ENCODE data around the gene LBR. TPM values are rescaled to one million over a fixed set of nuclear protein-coding genes. Genes with fewer than 3 reads are reported as not detected.

The LBR gene
- total RNA-seq, 2 donors from 2014 or later = 18.2 to 21.1 TPM

GRCh38 chr1:225449261-225449660, 21.4 kb upstream of the LBR start:
- no peak for DNase-seq
- no peak for ATAC-seq
- intact Hi-C loops (cut with DNase I) = no loop called here

GRCh38 chr1:225448146-225448805, 20.4 kb upstream of the LBR start:
- DNase-seq (no peak), ATAC-seq (peak in 1 of 2 donors; percentile 10)
- intact Hi-C loops (cut with DNase I) = no loop called here

- DNase-seq (no peak), ATAC-seq (peak; percentile 62 to 67)
- intact Hi-C loops (cut with DNase I) = no loop called here
Measured at GRCh38 chr1:225447650-225448089, 19.8 kb upstream of the LBR start.

DNA sequence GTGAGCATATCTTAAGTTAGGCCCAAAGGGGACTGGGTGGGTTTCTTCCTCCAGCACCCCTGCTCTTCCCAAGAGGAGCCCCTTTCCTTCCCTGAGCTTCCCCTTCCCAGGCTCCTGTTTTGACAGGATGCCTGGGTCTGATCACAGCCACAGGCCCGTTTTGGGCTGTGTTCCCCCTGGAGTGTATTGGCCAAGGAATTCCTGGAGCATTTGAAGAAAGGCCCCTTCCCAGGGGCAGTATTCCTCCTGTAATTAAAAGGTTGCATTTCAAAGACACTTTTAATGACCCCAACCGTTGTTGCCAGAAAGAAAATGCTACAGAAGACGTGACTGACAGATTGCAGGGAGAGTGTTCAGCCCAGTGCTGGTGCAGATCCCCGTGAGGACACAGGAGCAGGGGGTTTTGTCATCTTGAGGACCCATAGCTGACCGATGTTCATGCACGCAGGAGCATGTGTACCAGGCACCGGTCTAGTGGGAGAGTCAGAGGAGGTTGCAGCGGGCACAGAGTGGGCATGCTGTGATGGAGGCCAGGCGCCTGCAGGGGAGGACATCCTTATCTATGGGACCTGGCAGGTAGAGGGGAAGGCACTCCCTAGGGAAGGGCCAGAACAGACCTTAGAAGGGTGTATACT, 19.3 kb upstream of the LBR start:
- DNase-seq (no peak), ATAC-seq (peak in 1 of 2 donors; percentile 2)
- intact Hi-C loops (cut with DNase I) = no loop called here

DNA sequence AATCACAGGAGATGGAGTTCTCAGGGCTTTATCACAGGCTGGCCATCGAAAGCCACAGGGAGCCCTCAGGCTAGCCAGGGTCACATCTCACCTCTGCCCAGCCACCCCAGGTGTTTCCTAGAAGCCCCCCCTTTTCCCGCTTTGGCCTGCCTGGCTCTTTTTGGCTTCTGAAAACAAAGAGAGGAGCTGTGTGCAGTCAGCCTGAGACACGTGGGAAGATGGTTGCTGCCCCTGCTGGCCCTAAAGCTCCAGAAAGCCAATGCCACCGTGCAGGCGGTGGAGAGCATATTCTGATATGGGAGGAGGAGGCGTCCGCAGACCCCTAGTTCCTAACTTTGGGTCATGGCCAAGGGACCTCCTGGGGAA, 18.7 kb upstream of the LBR start:
- intact Hi-C loops (cut with DNase I) = no loop called here
- no peak for ATAC-seq
- DNase-seq = no peak

- intact Hi-C loops (cut with DNase I) = no loop called here
- no peak for ATAC-seq
- no peak for DNase-seq
Measured at GRCh38 chr1:225445639-225446594, 18.1 kb upstream of the LBR start.

GRCh38 chr1:225442123-225442505, 14.3 kb upstream of the LBR start:
- ATAC-seq (no peak), DNase-seq (no peak)
- intact Hi-C loops (cut with DNase I) = no loop called here

GRCh38 chr1:225441314-225442122, 13.7 kb upstream of the LBR start:
- intact Hi-C loops (cut with DNase I) = no loop called here
- no peak for DNase-seq
- ATAC-seq = no peak

DNA sequence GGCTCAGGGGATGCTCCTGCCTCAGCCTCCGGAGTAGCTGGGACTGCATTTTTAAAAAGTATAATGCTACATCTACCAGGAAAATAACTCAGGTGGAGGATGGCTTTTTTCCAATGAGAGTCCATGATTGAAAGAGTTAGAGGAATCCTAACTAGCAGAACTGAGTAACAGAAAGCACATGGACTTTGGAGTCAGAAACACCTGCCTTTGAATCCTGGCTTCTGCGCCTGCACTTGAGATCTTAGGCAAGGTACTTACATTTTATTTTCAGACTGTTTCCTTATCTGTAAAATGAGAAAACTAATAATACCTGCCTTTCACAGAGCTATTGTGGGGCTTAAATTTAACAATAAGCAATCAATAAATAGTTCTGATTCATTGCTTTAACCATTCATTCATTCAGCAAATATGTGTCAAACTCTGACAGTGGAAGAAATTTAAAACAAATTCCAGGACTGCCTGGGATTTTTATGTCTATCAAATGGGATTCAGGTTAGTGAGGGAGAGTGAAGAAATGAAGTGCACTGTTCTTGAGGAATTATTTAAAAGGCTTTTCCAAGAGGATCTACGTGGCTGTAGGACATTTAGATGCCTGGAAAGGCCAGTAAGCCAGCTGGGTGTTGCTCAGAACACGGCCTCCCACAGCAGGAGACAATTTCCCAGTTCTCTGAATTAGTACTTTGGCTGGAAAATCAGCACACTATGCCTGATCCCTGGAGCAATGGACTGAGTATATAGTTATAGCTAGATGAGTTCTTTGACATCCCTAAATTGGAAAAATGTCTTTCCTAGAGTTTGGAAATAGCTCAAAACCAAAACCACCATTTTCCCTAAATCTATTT, 12.8 kb upstream of the LBR start:
- intact Hi-C loops (cut with DNase I) = no loop called here
- DNase-seq (no peak), ATAC-seq (no peak)

DNA sequence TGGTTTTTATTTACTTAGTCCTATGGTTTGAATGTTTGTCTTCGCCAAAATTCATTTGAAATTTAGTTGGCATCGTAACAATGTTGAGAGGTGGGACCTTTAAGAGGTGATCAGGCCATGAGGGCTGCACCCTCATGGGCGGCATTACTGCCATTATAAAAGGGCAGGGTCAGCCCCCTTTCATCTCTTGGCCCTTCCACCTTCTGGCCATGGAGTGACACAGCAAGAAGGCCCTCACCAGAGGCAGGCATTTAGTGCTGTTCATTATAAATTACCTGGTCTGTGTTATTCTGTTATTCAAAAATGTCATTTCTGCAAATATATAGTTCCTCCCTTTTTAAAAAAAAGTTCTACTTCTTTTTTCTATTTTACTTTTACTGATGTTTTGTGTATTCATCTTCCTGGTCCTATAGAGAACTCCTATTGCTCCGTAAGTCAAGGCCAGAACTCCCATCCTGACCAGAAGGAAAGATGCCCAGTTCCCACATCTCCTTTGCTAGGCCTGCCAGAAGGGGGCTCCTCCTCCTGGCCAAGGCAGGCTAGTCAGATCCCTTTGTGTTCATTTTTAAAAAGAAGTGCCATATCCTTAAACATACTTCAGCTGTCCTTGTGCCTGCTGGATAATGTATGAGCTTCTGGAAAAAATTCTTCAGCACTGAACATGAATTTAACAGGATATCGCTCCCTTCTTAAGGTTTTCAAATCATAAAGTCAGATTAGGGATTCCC, 10.0 kb upstream of the LBR start:
- DNase-seq = no peak
- intact Hi-C loops (cut with DNase I) = no loop called here
- ATAC-seq = peak in 1 of 2 donors; percentile 34

DNA sequence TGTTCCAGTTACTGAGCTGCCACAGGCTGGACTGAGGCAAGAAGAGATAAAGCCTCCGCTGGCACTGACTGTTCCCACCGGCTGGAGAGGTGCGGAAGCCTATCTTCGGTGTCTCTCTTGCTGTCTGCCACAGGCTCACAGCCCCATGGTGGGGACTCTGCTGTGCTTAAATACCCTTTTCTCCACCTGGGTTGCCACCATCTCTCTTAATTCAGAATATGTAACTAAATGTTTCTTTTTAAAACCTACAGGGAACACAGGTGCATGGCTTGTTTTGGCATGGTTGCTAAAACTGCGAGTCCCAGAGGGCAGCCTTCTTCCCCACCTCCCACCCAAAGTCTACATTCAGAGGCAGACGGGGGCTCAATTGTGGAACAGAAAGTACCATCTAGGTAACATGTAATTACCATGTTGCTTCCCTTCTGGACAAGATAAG, 8.1 kb upstream of the LBR start:
- peak; percentile 47 to 72 for ATAC-seq
- no peak for DNase-seq
- intact Hi-C loops (cut with DNase I) = no loop called here

DNA sequence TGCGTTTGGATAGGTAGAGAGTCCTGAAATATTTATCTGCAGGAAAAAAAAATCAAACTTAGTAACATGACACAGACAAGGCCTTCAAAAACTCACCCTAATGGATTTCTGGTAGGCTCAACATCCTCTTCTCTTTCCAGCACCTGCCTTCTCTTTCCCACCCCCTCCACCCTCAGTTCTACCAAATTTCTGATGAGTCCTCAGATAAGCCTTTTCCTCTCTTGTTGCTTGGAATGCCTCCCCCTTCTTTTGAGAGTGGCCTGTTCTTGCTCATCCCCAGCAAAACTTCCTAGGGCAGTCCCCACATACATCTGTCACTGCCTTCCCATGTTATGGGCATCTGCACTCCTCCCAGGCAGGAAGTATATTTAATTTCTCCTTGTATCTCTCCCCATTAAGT, 7.6 kb upstream of the LBR start:
- no peak for DNase-seq
- intact Hi-C loops (cut with DNase I) = no loop called here
- ATAC-seq = no peak

DNA sequence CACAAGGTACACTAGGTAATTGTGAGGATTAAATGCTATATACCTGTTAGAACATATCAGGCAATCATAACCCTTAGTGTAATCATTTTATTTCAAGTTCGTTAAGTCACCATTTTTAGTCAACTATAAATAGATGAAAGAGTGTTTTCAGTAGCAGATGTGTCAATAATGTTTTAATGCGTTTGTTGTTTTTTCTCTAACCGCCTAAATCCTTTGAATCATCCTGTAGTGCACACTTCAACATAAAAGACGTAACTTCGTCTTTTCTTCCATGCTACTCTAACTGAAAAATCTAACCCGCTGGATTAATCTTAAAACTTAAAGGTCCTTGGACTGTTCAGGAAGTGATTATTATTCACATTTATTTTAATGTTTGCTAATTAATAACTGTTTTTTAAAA, 7.2 kb upstream of the LBR start:
- intact Hi-C loops (cut with DNase I) = no loop called here
- ATAC-seq (no peak), DNase-seq (no peak)

DNA sequence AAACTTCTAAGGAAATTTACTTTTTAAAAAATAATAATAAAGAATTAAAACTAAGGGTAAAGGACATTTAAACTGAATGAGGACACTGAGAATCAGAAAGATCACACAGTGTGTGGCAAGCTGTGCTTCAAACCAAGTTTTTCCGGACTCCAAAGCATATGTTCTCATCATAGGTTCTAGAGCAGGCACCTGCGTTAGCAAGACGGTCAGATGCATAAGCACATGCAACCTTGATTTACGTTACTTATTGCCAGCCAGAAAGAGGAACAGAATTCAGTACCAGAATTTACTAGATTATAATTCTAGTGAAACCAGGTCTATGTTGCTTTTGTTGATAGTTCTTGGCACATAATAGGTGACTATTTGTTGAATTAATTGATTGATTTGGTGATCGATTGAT, 6.2 kb upstream of the LBR start:
- ATAC-seq = no peak
- intact Hi-C loops (cut with DNase I) = no loop called here
- no peak for DNase-seq

DNA sequence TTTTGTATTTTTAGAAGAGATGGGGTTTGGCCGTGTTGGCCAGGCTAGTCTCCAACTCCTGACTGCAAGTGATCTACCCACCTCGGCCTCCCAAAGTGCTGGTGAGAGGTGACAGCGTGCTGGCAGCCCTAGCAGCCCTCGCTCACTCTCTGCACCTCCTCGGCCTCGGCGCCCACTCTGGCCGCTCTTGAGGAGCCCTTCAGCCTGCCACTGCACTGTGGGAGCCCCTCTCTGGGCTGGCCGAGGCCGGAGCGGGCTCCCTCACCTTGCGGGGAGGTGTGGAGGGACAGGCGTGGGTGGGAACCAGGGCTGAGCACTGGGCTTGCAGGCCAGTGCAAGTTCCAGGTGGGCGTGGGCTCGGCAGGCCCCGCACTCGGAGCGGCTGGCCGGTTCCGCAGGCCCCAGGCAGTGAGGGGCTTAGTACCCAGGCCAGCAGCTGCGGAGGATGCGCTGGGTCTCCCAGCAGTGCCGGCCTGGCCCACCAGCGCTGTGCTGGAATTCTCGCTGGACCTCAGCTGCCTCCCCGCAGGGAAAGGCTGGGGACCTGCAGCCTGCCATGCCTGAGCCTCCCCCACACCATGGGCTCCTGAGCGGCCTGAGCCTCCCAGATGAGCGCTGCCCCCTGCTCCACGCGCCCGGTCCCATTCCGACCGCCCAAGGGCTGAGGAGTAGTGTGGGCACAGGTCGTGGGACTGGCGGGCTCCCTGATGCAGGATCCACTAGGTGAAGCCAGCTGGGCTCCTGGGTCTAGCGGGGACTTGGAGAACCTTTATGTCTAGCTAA, 3.4 kb upstream of the LBR start:
- ATAC-seq (no peak), DNase-seq (no peak)
- intact Hi-C loops (cut with DNase I) = no loop called here

GRCh38 chr1:225430301-225430700, 2.5 kb upstream of the LBR start:
- intact Hi-C loops (cut with DNase I) = no loop called here
- ATAC-seq (no peak), DNase-seq (no peak)

DNA sequence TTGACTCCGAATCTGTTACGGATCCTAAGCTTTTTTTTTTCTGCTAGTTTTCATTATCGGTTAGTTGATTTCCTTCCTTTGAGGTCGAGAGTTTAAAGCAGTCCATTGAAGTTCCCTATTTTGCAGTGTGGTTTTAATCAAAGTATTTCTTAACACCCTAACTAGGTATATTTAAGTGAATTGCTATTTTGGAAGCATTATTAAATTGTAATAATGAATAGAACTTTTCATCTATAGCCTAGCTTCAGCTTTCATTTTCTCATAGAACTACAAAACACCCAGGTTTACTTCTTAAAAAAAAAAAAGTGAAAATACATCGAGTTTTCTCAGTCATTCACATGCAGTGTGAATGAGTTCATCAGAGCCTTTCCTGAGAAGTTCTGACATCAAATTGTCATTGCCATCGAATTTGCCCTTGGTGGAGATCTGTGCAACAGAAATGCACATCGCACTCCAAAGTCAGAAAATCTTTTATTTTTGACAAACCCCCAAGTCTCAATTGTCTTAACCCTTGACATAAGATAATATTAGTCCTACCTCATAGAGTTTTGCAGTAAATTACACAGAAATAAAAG, 1.1 kb upstream of the LBR start:
- DNase-seq (no peak), ATAC-seq (no peak)
- intact Hi-C loops (cut with DNase I) = no loop called here

Measured in left cardiac atrium (tissue), 4 donors.